Epithelial cell of prostate (primary cell): Measurements from ENCODE around the gene NDUFA13.
"Not testable (repeated sequence)": the region's sequence is repeated elsewhere in the genome, so short reads cannot be mapped to it uniquely, and the experiment has no call there.

Experiments used
- DNase-seq: peaks from one replicate; pipeline ENCODE4 v3.0.0-alpha.2; 2011; ENCODE audit warnings: low read depth, low spot score
- H3K27ac ChIP-seq: fragments of 450-650 bp; 2 replicates; pipeline ENCODE4 v1.5.1; 2017; ENCODE audit warnings: mild to moderate bottlenecking

Gene NDUFA13

GRCh38 chr19:19515642-19516519 is at the start of gene NDUFA13:
NDUFA13 (plus strand) TSS chr19:19516225; CDS start chr19:19516239, 14 bp downstream.
- H3K27ac ChIP-seq: peak within 1 kb of the TSS; percentile 65
- DNase-seq: peak; percentile 50

DNA sequence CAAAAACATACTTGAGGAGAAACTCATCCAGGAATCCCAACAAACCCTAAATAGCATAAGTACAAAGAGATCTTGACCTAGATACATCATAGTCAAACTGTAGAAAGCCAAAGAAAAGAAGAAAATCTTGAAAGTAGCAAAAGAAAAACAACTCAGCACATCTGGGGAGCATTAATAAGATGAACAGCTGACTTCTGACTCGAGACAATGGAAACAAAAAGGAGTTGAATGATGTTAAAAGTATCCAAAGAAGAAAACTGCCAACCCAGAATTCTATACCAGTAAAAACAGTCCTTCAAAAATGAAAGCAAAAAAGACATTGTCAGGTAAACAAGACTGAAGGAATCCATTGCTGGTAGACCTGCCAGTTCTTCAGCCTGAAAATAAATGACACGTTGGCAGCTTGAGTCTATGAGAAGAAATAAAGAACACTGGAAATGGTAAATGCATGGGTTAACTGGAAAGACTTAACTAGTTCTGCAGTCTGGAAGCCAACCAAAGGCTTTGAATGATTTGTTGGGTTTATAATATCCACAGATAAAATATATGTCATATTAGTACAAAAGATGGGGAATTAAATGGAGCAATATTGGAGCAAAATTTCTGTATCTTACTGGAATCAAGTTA is 47.5 kb upstream of the NDUFA13 start:
- no peak overlapping the region for H3K27ac ChIP-seq

DNA sequence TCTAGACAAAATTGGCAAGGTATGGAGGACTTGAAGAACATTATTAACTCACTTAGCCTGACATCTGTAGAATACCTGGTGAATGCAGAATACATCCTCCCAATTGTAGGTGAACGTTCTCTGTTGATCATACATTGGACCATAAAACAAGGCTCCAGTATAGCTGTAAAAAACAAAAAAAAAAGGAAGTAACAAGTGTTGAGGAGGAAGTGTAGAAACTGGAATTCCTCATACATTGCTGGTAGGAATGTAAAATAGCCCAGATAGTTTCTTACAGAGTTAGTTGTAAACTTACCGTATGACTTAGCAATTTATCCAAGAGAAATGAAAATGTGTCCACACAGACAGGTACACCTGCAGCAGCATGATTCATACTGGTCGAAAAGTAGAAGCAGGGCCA is 45.4 kb upstream of the NDUFA13 start:
- DNase-seq: no peak
- H3K27ac ChIP-seq: no peak overlapping the region

More for the DNA sequence above, 47.5 kb upstream of the NDUFA13 start:
- DNase-seq: no peak

DNA sequence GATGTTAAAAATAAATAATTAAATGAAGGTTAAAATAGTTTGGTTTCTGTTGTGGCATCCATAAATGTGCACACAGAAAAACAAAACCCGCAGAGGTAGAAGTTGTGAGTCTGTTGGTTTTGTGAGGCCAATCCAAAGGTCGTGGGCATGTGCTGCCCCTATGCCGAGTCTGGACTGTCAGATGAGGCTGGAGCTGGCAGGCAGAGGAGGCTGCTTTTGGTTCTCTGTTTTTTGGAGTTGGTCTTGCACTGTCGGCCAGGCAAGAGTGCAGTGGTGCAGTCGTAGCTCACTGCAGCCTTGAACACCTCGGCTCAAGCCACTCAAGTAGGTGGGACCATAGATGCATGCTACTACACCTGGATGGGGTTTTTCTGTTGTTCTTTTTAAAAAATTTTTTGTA is 44.3 kb upstream of the NDUFA13 start:
- no peak for DNase-seq
- H3K27ac ChIP-seq: no peak overlapping the region

DNA sequence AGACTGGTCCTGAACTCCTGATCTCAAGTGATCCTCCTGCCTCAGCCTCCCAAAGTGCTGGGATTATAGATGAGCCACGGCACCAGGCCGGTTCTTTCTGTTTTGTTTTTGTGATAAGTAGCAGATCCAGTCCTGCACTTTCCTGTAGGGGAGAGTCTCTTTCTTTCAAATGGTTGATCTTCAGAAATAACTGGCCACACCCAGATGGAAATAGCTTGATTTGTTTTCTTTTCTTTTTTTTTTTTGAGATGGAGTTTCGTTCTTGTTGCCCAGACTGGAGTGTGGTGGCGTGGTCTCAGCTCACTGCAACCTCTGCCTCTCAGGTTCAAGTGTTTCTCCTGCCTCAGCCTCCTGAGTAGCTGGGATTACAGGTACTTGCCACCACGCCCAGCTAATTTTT is 43.9 kb upstream of the NDUFA13 start:
- DNase-seq, H3K27ac ChIP-seq: not testable (repeated sequence)

- no peak for DNase-seq
- H3K27ac ChIP-seq: no peak overlapping the region
These were observed 40.8 kb upstream of the NDUFA13 start for GRCh38 chr19:19475015-19475765.

- no peak overlapping the region for H3K27ac ChIP-seq
- no peak for DNase-seq
These were observed 39.9 kb upstream of the NDUFA13 start for GRCh38 chr19:19475849-19476828.

DNA sequence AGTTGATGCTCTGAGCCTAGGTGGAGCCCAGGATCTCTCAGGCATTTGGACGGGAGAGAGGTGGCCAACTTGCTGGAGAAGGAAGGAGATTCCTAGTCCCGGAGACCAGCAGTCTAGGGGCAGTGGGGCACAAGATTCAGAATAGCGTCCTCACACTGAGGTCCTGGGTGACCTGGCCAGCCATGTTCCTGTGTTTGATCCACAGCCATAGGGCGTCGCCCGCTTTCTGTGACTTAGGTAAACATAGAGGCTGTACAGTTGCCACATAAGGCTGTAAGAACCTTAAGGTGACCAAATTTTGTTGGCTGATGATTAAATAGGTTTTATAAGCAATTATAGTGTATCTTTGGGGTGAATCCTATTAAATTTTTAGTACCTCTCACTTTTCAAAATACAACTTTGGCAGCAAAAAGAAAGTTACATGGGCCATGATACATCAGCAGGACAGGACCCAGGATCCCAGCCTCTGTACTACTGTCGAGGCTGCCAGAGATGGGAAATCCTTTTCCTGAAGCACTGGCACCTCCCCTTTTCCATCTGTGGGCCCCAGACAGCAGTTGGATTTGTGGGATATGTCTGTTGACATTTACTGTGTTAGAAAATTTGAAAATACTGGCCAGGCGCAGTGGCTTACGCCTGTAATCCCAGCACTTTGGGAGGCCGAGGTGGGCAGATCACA is 38.2 kb upstream of the NDUFA13 start:
- DNase-seq: no peak
- H3K27ac ChIP-seq: no peak overlapping the region

- H3K27ac ChIP-seq: no peak overlapping the region
- DNase-seq: no peak
These were observed 35.3 kb upstream of the NDUFA13 start for GRCh38 chr19:19480688-19481087.

- H3K27ac ChIP-seq: no peak overlapping the region
- DNase-seq: no peak
These were observed 33.0 kb upstream of the NDUFA13 start for GRCh38 chr19:19482809-19483596.

DNA sequence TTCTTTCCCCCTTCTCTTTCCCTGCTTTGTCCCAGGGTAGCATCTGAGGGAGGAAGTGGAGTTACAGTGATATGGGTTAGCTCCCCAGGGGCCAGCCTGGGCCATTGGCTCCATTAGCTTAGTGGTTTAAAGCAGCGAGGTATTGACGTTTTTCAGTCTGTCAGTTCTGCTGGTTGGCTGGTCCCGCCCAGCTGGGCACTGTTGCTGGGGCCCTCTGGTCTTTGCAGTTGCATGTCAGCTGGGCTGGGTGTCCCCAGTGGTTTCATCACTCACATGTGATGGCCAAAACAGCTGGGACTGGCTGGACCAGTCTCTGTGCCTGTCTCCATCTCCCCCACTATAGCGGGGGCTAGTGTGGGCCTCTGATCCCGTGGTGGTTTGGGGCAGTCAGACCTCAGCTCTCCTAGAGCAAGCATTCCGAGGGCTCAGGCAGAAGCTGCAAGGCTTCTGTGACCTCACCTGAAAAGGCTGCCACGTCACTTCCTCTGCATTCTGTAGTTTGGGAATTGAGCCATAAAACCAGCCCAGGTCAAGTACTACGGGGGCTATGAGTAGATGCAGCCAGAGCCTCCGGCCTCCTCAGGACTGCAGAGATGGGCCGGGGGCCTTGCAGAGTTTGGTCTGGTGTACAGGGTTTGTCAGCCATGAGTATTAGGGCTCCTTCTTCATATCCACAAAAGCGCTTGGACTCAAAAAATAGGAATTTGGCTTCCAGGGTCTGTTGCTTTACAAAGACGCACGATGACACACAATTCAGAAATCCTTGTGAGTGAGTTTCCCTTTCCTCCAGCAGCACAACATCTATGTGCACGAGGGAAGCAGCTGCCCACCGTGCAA is 30.6 kb upstream of the NDUFA13 start:
- no peak for DNase-seq

DNA sequence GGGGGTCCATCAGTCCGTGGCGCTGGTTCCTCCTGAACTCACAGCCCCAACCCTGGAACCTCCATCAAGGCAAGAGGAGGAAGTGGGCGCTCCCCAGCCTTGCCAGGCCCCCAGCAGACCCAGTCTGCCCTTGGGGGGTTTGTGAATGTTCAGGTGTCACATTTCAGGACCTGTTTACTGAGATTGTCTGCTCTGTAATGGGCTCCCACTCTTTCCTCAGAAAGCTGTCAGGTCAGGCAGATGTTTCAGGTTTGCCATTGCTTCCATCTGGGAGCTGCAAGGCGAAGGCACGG is 30.1 kb upstream of the NDUFA13 start:
- peak overlapping the region; percentile 44 for H3K27ac ChIP-seq

More for the DNA sequence above, 30.6 kb upstream of the NDUFA13 start:
- peak overlapping the region; percentile 44 for H3K27ac ChIP-seq

GRCh38 chr19:19486343-19487076 is 29.5 kb upstream of the NDUFA13 start:
- no peak for DNase-seq
- H3K27ac ChIP-seq: peak overlapping the region; percentile 92

More for the DNA sequence above, 30.1 kb upstream of the NDUFA13 start:
- DNase-seq: no peak

DNA sequence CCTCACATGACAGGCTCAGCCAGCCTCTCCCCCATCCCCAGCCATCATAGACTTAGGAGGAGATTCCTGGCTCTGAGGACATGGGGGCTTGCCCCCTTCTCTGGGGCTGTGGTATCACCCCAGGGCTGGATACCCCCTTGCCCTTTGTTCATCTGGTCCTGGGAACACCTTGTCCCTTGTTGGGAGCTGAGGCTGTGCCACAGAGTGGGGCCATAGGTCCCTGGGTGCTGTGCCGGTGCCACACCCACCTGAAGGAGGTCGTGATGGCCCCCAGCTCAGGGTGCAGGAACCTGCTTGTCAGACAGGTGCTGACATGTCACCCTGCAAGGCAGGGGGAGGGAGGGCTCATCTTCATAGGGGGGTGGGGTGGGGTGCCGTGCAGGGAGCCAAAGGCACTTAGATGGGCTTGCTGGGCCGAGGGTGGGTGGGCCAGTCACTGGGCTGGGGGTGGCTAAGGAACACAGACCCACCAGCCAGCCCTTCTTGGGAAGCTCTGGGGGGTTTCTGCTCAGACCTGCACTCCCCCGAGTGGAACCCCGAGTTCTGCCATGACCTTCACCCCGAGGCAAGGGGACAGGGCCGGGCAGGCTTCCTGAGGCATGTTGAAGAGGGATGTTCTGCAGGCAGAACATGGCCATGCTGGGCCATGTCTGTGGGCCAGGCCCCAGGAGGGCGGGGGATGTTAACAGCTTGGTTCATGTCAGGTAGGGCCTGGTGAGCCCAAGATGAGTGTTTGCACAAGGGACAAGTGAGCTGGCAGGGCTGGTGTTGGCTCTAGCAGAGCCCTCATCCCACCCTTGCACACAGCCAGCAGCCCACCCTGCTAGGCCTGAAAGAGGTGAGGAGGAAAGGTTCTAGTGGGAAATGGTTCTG is 28.7 kb upstream of the NDUFA13 start:
- peak overlapping the region; percentile 92 for H3K27ac ChIP-seq

DNA sequence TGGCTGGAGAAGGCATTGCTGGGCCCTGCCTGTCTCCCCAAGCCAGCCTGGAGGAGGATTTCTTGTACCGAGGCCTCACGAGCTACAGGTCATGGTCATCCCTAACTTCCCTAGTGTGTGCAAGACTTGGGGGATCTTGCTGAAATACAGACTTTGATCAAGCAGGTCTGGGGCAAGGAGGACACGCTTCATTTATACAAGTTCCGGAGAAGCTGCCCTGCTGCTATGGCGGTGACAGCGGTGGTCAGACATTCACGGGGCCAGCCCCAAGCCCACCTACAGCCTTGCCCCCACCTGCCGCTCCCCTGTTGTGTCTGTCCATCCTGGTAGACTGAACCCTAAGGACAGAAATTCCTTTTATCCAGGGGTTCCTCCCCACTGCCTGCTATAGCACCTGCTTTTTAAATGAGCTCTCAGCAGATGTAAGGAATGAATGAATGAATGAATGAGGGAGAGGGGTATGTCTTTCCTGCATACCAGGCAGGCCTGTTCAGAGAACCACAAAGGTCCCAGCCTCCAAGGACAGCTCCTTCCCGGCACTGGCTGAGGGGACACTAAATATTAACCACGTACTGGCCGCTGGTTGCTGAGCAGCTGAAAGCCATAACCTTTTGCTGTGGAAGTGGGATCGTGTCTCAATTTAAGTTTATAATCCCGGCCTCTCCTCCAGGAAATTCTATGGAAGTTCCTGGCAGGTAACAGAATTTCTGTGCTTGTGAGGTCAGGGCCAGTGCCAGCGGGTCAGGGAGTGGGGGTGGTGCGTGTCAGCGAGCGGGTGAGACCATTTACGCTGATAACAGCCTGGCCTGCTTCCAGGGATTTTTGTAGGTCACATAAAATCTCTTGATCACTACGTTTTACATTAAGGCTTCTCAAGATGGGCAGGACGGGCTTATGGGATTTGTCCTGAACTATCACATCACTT is 27.8 kb upstream of the NDUFA13 start:
- no peak for DNase-seq
- H3K27ac ChIP-seq: peak overlapping the region; percentile 92

More for the DNA sequence above, 28.7 kb upstream of the NDUFA13 start:
- DNase-seq: no peak
